ENCODE data around the gene RTL1. TPM values are rescaled to one million over a fixed set of nuclear protein-coding genes. Genes with fewer than 3 reads are reported as not detected.

The RTL1 gene
- total RNA-seq, 1 donor from 2014 or later: not detected

DNA sequence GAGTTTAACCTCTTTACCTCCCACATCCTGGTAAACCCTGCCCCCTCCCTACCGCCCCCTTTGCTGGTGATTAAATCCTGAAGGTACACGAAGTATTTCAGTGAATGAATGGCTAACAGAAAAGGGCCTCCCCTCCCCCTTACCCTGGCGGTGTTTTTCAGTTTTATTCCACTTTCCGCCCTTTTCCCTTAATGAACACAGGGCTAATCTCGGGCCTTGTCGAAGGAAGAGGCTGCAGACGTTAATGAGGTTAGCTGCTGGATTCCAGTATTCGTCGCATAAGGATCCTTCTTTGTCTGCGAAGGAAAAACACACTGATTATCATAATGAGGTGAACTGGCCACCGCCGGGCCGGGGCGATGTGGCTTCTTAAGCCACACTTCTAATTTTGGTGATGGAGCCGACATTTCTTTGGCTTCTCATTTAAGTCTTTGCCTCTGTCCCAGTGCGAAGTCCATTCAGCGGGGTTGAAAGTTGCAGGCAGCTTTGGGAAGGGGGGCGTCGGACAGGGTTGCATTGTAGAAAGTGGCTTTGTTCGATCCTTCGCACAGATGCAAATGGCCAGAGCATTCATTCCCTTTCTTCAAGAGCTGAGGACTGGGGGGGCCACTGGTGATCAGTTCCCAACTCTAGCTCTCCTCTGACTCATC lies 71.1 kb downstream of the RTL1 start:
- ATAC-seq: no peak

DNA sequence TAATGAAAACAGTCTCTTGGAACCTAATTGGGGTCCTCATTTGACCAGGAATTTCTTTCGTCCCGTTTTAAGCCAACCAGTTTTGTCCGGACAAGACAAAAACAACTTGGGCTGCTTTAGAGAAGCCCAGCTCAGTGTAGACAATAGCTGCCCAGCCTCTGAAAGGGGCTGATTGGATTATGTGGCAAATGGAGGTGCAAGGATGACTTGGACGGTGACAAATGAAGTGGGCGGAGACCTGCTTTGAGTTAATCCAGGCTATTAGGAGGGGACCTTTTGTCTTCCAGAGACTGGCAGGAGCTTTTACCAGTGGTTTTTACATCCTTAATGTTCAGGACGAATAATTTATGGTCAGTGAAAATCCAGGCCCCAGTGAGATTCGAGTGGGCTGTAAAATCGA lies 72.8 kb downstream of the RTL1 start:
- ATAC-seq: no peak

Other genes starting within 250 kb of the RTL1 start
- 0.16 TPM for gene DLK1, start 176.8 kb downstream of the RTL1 start, total RNA-seq
- 7.4 TPM for gene MEG3, start 77.6 kb downstream of the RTL1 start, total RNA-seq